HG02610 (cell line): ENCODE measurements around the gene RALGDS.

Source experiments
- ATAC-seq: cut with Tn5 transposase; IDR thresholded peaks from one replicate; pipeline ENCODE4 v1.9.1; 2021; ENCODE audit warnings: mild to moderate bottlenecking, moderate library complexity; ENCODE audit not compliant: unreplicated experiment

The RALGDS gene

GRCh38 chr9:133120501-133121197, 391 bp downstream of the RALGDS start:
- no peak for ATAC-seq

GRCh38 chr9:133119846-133120500, 1.1 kb downstream of the RALGDS start:
- ATAC-seq: no peak

DNA sequence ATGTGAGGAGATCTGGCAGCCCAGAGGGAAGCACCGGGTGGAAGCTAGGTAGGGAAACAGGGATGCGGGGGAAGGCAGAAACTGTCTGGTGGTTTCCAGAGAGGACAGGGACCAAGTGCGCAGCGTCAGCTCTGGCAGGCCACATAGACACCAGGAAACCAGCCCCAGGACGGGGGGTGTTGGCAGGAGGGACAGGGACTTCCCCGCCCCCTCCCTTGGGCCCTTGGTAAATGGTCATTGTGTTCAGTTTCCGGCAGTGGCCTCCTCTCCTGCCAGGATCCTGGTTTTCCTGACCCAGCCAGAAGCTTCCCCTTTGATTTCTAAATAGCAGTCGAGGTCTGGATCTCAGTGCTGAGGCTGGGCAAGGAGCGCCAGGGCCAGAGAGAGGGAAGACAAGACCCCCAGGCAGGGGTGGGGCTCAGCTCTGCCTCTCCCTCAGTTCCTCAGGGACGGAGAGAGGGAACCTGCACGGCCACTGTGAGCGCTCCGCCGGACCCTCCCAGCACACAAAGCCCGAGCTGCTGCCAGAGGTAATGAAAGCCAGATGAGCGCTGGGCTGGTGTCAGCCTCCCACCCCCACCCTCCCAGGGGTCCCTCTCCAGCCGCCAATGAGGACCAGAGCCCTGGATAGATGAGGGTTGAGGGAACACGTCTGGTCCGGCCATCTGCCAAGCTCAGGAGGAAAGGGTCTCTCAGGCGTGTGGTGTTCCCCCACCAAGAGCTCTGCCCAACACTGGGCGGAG, 1.8 kb downstream of the RALGDS start:
- ATAC-seq: no peak

DNA sequence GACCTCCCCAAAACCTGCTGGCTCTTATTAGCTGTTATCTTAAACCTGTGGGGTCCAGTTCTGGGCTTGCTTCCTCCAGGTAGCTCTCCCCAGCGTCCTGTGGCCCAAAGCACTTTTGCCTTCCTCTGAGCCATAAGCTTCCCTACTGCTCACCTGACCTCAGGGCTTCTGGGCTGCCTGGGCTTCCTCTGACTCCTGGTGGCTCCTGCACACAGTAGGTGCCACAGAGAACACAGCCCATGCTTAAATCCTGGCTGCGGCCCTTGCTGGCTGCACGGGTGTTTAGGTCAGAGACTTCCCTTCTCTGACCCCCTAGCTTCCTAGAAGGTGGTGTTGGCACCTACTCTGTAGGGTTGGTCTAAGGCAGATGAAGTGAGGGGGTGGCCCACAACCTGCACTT, 2.5 kb downstream of the RALGDS start:
- no peak for ATAC-seq

DNA sequence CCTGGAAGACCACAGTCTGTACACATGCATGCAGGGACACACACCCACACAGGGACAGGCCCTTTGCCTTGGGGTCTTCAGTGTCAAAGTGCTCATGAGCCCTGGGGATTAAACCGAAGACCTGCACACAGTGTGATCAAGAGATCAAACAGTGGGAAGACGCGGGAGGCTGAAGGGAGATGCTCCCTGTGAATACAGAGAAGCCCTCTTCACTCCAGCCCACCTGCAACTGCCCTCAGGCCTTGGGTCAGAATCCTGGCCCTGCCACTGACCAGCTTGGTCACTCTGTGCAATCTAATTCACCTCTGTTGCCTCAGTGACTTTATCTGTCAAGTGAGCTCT, 2.9 kb downstream of the RALGDS start:
- no peak for ATAC-seq

DNA sequence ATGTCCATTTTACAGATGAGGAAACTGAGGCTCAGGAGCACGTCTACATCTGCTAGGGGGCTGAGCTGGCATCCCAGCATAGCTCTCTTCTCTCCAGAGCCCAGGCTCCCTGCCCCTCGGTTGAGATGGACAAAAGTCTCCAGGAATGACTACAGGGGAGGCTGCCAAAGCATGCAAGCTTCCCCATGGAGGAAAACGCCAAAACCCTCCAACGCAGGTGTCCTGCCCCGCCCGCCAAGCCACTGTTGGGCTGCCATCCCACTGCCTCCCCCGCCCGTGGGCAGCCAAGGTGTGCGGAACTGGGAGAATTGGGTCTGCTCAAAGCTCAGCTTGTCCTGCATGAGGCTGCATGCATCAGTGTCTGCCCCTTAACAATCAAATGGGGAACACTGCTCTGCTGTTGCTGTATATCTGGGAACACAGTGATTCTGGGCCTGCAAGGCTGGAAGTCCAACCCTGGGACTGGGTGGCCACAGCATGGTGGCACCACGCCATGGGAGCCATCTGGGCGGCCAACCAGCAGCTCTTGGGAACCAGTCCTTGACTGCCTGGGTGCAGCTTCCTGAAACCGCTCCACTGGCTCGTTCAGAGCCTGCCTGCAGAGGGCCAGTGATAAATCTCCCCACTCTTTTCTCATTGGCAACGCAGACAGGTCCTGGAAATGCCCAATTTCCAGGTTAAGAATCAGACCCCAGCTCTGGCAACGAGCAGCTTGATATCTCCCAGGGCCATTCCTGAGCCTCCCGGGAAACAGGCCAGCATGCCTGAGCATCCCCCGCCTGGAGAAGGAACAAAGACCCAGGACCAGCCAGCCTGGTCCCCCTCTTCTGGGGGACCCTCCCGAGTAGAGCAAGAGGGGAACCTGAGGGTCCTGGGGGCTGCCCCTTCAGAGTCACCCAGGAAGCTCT, 3.5 kb downstream of the RALGDS start:
- no peak for ATAC-seq

DNA sequence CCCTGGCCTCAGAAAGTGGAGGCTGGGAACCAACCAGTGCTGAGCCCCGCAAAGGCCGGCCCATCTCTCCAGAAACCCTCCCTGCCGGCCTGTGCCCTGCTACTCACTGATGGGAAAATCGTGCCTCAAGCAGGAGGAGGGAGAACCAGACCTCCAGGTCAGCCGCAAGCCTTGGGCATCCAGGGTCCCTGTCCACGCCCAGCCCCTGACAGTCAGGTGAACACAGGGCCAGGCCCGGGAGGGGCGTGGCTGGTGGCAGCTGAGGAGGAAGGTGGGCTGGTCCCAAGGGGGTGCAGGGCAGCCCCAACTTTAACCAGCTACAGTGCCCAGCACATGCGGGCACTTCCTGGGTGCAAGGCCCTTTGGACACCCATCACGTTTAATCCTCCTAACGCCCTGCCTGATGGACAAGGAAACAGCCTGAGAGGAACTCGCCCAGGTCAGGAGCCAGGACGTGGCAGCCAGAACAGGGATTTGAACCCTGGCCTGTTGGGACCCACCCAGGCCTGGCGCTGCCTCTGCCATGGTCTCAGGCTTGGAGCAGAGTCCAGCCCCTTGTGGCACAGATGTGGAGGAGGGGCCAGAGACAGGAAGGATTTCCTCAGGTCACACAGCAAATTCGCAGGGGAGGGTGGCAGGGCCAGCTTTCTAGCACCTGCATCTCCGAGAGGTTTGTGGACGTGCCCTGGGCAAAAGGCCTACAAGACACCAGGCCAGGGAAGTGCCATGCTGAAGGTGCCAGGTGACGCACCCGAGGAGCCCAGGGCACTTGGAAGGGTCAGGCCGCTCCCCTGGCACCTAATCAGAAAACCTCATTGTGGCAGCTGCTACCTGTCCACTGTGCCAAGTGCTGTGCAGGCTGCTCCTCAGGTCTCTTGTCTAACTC, 4.5 kb downstream of the RALGDS start:
- no peak for ATAC-seq

DNA sequence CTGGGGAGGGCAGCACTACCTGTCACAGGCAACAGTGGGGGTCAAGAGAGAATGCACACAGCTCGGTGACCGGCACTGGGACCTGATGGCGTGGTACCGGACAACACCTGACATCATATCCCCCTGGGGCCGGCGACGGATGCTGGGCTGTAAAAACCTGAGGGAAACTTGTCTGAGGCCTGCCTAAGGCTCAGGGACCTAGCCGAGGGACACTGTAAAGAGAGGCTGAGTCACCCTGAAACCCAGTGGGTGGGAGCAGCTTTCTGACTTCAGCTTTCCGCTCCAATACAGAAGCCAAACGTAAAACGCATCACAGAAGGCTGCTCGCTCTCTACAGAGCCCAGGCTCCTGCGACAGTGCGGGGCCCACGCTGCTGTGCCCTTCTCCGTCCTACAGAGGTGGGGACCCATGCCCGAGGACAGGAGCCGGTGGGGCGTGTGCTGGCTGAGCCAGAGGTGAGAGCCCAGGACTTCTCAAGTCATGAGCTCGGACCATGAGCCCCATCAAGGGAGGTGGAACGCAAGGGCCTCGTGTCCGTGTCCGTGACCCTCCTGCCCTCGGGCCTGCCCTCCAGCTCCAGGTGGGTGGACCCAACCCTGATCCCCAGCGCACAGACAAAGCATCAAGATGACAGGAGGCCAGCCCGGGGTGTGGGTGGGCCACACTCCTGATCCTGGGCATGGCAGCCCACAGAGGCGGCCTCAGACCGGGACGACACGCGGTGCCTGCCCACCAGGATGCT, 5.3 kb downstream of the RALGDS start:
- ATAC-seq: peak; percentile 64

DNA sequence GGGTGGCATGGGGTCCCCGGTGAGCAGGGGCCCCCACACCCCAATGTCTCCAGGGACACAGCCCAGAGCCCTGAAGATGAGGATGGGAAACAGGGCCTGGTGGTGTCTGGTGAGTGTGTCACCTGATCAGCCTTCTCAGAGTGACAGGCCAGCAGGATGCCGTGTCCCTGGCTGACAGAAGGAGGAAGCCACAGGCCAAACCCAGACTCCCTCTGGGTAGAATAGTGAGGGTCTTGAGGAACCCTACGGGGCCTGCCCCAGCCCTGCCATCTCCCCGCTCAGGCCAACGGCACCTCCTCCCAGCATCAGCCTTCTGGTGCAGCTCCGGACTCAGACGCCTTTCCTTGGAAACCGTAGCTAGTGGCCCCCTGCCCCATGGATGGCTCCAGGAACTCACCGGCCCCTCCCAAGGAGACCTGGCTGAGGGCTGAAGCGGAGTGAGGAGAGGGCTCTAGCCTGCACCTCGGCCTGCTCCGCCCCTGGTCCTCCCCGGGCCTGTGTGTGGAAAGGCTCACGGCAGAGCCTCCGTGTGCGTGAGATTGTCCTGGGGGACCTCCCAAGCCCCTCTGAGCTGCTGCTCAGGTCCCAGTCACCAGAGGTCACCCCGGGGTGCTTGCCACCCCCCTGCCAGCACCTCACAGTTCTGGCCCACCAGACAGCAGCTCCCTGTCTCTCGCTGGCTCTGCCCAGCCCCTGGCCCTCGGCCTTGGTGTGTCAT, 6.0 kb downstream of the RALGDS start:
- ATAC-seq: peak; percentile 12

DNA sequence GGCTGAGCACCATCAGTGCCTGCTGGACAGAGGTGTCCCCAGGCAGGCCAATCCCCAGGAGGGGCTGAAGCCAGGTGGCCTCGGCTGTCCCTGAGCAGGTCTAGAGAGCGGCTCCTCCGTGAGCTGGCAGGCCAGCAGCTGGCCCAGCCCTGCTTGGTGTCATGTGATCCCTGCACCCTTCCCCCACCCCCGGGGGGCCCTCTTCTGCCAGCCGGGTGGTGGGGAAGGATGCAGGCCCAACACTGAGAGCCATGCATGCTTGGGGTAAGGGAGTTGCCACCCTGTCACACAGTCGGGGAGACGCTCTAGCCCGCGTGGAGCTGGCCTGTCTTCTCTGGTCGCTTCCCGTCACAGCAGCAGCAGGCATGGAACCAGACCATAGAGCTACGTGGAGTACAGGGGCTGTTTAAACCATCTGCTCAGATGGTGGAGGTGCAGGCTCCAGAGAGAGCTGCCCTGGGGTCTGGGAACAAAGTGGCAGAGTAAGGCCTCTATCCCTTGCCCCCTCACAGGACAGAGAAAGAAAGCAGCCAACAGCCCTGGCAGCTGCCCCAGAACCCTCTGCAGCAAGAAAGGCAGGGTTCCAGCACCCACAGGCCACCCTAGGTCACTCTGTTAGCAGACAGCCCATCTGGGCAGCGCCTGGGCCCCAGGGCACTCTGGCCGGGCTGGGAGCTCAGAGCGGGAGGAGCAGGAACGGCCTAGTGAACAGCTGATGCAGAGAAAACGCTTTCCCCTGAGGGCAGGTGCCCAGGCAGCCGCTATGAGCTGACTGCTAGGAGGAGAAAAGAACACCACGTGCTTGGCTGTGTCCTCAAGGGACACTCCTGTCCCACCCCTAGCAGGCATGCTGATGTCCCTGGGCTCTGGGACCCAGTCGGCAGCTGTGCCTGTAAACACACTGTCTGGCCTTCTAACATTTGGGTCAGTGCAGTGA, 6.8 kb downstream of the RALGDS start:
- peak; percentile 22 for ATAC-seq

DNA sequence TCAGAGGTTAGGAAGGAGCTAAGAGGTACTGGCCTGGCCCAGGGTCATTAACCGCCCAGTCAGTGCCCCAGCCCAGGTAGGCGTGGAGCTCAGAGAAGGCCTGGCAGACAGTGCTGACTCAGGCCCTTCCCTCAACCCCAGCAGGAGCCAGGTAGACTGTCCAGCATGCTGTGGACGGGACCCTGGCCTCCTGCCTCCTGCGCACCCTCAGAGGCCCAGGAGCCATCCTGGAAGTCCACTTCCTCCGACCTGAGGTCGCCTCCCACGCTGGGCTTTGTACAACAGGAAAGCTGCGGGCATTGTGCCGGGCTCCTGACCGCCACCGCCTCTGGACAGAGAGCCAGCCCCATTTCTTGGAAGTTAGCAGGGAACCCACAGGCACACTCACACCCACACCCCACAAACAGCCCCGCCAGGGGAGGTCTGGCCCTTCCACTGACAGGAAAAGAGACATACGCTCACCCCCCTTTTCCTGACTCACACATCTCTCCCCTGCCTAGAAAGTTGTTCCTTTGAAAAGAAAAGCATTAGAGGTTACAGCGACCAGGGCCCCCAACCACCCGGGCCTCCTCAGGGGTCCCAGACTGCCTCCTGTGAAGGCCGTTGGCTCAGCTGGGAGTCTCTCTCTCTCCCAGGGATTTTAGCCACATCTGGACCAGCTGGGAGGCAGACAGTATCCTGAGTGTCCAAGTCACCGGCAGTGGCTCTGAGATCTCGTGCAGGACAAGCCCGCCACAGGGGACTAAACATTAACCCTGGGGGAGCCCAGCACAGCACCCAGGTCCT, 7.7 kb downstream of the RALGDS start:
- ATAC-seq: no peak

DNA sequence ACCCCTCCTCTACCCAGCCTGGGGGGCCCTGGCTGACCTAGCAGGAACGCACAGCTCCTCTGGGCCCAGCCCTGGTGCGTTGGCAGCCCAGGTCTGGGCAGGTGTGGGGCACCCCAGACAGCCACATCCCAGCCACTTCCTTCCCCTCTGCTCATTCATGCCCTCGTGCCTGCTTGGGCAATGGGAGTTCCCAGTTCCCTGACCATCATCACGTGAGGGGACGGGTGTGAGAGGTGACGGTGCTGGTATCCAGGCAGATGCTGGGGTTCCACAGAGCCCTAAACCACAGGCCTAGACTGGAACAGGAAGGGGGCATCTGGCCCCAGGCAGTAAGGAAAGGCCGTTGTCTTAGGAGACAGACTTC, 8.4 kb downstream of the RALGDS start:
- ATAC-seq: no peak

DNA sequence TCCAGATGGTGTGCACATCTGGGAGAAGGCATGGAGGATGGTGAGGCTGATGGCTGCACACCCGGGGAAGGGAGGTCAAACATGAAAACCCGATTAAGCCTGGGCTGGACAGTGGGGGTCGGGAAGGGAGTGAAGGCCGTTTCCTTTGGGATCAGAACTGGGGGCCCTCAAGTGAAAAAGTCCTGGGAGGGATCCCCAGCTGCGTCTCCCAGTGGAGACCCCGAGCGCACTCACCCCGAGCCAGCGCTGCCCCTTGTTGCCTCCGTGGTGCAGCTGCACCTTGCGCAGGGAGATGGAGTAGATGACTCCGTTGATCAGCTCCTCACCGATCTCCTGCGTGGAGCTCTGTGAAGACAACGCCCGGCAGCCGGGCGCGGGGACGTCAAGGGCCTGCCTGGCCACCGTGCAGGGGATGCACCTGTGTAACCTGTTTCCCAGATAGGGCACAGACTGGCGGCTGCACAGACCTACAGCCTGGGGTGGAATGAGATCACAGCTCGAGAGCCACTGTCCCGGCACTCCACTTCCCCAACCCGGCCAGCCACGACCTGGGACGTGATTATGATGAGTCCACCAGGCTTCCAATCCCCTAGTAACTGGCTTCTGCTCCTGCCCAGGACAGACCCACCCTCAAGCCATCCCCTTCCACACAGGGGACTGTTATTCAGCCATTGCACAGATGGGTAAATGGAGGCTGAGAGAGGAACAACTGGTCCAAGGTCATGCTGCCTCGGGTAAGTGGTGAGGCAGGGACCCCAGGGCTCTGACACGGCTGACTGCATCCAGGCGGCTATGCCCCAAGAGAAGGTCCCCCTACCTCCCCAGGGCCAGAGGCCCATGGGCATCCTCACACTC, 9.0 kb downstream of the RALGDS start:
- no peak for ATAC-seq

DNA sequence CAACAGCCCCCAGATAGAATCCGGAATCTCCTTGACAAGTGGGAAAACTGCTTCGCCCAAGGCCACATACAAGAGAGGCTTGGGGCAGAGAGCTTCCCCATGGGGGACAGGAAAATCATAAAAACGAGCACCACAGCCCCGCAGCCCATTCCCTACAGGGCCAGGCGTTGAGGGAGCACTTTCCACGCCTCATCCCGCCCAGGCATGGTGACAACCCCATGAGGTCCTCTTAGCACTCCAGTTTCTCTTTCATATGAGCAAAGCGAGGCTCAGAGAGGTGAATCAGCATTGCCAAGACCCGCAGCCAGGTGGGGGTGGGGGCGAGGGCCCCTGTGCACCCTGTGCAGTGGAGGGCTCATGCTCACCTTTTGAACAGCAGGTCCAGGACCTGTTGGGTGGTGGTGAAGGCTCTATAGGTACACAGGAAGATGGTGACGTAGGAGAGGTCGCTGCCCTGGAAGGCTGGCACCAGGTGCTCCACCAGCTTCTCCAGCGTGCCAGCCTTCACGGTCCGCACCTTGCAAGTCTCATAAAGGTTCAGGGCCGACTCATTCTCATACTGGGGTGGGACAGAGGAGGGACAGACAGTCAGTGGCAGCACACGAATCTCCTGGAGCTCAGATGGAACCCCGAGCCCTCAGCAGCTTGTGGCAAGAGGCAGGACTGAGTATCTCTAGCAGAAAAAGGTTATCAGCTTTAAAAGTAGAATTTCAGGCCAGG, 10.9 kb downstream of the RALGDS start:
- ATAC-seq: no peak
